PC-9 (cell line): ENCODE measurements around the gene TBC1D16. TPM values are rescaled to one million over a fixed set of nuclear protein-coding genes. Genes with fewer than 3 reads are reported as not detected.

Experiments
- BruUV-seq: library from RNA; stranded (reverse); fragments of 400-500 nt; replicated peaks from 2 replicates; lab custom pipeline; 2021; lab: Mats Ljungman, UMichigan
- CTCF ChIA-PET: fragments of 300-600 bp; sonication (Branson Sonifier 250); formaldehyde crosslinking; loops from one replicate; lab custom pipeline; 2022; ENCODE audit warnings: antibody characterized with exemption; lab: Charles Lee
- POLR2A ChIA-PET: fragments of 300-600 bp; sonication (Branson Sonifier 250); formaldehyde crosslinking; loops from one replicate; lab custom pipeline; 2022; ENCODE audit warnings: antibody characterized with exemption; ENCODE audit not compliant: unreplicated experiment; lab: Charles Lee
- DNase-seq, 2 experiments: peaks; one replicate each; pipeline versions ENCODE4 v3.0.0 to v3.0.0-alpha.2; 2015 to 2022; ENCODE audit warnings: mixed read lengths in 1 of 2
- H2AFZ ChIP-seq: fragments of 200-600 bp; sonication (generic); 2 replicates; pipeline ENCODE4 v1.8.1; 2017; ENCODE audit warnings: antibody characterized with exemption
- H3F3A ChIP-seq: fragments of 200-600 bp; sonication (generic); 2 replicates; pipeline ENCODE4 v1.8.1; 2017; ENCODE audit warnings: antibody characterized with exemption, mild to moderate bottlenecking, low read depth; ENCODE audit not compliant: insufficient read depth
- H3K27ac ChIP-seq: fragments of 200-600 bp; sonication (generic); 2 replicates; pipeline ENCODE4 v1.6.1; 2016; ENCODE audit warnings: mixed run types
- H3K27me3 ChIP-seq: fragments of 200-600 bp; sonication (generic); 2 replicates; pipeline ENCODE4 v1.6.1; 2016; ENCODE audit warnings: low read depth, mixed run types; ENCODE audit not compliant: insufficient read depth
- H3K36me3 ChIP-seq: fragments of 200-600 bp; sonication (generic); 2 replicates; pipeline ENCODE4 v1.6.1; 2016; ENCODE audit warnings: low read depth, mixed run types
- H3K4me1 ChIP-seq: fragments of 200-600 bp; sonication (generic); replicated peaks from 2 replicates; pipeline ENCODE4 v1.6.1; 2016; ENCODE audit warnings: mixed run types; ENCODE audit not compliant: insufficient read depth
- H3K4me2 ChIP-seq: fragments of 200-600 bp; sonication (generic); 2 replicates; pipeline ENCODE4 v1.6.1; 2017; ENCODE audit warnings: mixed run types
- H3K4me3 ChIP-seq: fragments of 200-600 bp; sonication (generic); 2 replicates; pipeline ENCODE4 v1.6.1; 2016; ENCODE audit warnings: mixed run types
- H3K79me2 ChIP-seq: fragments of 200-600 bp; sonication (generic); 2 replicates; pipeline ENCODE4 v1.6.1; 2017; ENCODE audit warnings: low read depth, mixed run types
- H3K9me2 ChIP-seq: fragments of 200-600 bp; sonication (generic); 2 replicates; pipeline ENCODE4 v1.8.1; 2017; ENCODE audit warnings: mild to moderate bottlenecking; ENCODE audit not compliant: insufficient read depth
- H3K9me3 ChIP-seq: fragments of 200-600 bp; sonication (generic); 2 replicates; pipeline ENCODE4 v1.8.1; 2016; ENCODE audit warnings: low read depth; ENCODE audit not compliant: insufficient read depth
- H4K20me1 ChIP-seq: fragments of 200-600 bp; sonication (generic); 2 replicates; pipeline ENCODE4 v1.8.1; 2017; ENCODE audit not compliant: insufficient read depth
- EZH2 ChIP-seq: fragments of 200-600 bp; sonication (generic); IDR thresholded peaks from 2 replicates; pipeline ENCODE4 v1.8.0; 2017; ENCODE audit warnings: antibody characterized with exemption, low read depth
- intact Hi-C: fragments of 100-400 bp; cut with micrococcal nuclease; formaldehyde crosslinking; loops from one replicate; pipeline ENCODE4 v1.10.0; 2022; ENCODE audit not compliant: unreplicated experiment
- total RNA-seq: library from RNA; stranded (reverse); gene quantifications from 2 replicates; pipeline ENCODE4 v1.2.3, GENCODE V29; 2021
- TF ChIP-seq, protein P1 (sequence below): fragments of 200-600 bp; sonication (generic); conservative IDR thresholded peaks from 2 replicates; pipeline ENCODE4 v1.6.1; 2017; ENCODE audit warnings: mixed run types, antibody characterized with exemption, mild to moderate bottlenecking, moderate library complexity

The TBC1D16 gene
- total RNA-seq, 1 experiment from 2014 or later, result 41.7 TPM

DNA sequence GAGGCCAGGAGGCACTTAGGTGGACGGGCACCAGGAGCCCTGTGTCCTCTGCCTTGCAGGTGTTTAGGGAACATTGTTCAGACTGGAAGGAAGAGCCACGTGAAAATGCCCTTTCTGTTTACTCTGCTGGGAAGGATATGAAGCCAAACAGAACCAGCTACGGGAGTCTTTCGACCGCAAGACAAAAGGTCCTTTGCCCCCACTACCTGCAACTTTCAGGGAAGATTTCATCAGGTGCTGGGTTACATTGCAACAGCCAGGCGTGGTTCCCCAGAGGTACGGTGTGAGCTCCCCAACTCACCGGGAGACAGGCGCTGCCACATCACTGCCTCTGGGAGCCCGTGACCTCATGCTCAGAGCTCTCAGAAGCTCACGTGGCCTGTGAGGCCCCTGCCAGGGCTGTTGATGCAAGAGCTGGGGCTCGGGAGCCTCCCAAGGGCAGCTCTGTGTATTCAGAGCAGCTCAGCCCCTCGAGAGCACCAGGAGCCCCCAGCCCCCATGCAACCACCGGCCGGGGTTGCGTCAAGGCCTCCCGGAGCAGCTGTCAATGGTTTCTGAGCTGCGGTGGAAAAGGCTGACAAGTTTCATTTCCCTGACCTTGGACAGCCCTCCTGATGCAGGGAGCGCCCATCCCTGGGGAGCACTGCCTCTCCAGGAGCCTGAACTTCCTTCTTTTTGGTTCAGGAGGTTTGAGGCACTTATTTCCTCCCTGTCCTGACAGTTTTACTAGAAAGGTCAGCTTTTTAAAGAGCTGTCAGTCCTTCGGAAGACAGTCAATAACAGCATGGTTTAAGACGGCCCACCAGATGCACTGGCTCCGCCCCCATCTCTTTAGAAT lies 42.1 kb downstream of the TBC1D16 start:
- H3K27ac ChIP-seq, result peak overlapping the region; percentile 100
- H3K4me3 ChIP-seq, result peak overlapping the region; percentile 33; the same call in 1 of the 2 replicates
- ChIA-PET POLR2A (interaction anchor here (0.5 to 0.9 kb wide), 3 partner anchors 10 to 798 kb away, joined by 3 to 6 read pairs (median 4); no protein-coding TSS in a partner anchor), CTCF (interaction anchor here (0.5 to 1.1 kb wide), 5 partner anchors 10 to 248 kb away, joined by 3 to 8 read pairs (median 3); no protein-coding TSS in a partner anchor)
- no peak overlapping the region for H2AFZ ChIP-seq
- H3K9me2 ChIP-seq, result no peaks in the 10 kb centered on the region
- H3K79me2 ChIP-seq, result no peaks in the 10 kb centered on the region
- no peaks in the 10 kb centered on the region for H3K27me3 ChIP-seq
- peak; percentile 87 to 94 for DNase-seq
- intact Hi-C loops, result loop anchor here (2.0 to 5.0 kb wide), 3 partner anchors 76 to 255 kb away; no protein-coding TSS in a partner anchor
- no peak for TF ChIP-seq EZH2
- TF ChIP-seq, protein P1, sequence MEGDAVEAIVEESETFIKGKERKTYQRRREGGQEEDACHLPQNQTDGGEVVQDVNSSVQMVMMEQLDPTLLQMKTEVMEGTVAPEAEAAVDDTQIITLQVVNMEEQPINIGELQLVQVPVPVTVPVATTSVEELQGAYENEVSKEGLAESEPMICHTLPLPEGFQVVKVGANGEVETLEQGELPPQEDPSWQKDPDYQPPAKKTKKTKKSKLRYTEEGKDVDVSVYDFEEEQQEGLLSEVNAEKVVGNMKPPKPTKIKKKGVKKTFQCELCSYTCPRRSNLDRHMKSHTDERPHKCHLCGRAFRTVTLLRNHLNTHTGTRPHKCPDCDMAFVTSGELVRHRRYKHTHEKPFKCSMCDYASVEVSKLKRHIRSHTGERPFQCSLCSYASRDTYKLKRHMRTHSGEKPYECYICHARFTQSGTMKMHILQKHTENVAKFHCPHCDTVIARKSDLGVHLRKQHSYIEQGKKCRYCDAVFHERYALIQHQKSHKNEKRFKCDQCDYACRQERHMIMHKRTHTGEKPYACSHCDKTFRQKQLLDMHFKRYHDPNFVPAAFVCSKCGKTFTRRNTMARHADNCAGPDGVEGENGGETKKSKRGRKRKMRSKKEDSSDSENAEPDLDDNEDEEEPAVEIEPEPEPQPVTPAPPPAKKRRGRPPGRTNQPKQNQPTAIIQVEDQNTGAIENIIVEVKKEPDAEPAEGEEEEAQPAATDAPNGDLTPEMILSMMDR, result no peak
- H3K36me3 ChIP-seq, result no peaks in the 10 kb centered on the region
- BruUV-seq, result TSS peak; percentile 80
- no peaks in the 10 kb centered on the region for H4K20me1 ChIP-seq
- peak overlapping the region; percentile 61 for H3K4me2 ChIP-seq
- peaks cover 36% of the 10 kb centered on the region for H3K4me1 ChIP-seq
- no peaks in the 10 kb centered on the region for H3K9me3 ChIP-seq
- peaks cover 40% of the 10 kb centered on the region for H3F3A ChIP-seq

DNA sequence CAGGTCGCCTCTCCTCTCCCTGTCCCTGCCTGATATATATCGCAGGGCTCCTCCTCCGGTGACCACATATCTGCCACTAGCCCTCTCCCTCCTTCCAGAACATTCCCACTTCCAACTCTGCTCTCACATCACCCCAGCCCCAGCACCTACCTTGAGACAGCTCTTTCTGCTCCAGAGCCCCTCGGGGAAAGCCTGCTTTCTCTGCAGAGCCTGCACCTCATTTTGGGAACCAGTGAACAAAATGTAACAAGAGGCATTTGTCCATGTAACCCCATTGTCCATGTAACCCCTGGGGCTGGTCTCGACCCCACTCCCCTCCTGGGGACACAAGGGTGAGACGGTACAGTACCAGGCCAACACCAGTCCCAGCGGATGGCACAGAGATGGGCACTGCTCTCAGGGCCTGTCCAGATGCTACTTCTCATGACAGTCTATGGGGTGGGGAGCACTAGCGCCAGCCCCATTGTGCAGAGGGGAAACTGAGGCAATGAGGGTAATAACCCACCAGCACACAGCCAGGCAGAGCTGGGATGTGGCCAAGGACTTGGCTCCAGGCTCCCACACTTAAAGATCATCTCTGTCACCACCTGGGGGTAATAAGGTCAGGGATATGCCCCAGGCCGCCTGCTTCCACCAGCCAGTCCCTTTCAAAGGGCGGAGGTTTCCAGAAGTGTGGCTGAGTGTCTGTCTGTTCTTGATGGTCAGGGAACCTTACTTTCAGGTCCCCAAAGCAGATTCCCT lies 42.9 kb downstream of the TBC1D16 start:
- H3K27me3 ChIP-seq, result no peaks in the 10 kb centered on the region
- peak overlapping the region; percentile 61 for H3K4me2 ChIP-seq
- H4K20me1 ChIP-seq, result no peaks in the 10 kb centered on the region
- BruUV-seq, result TSS peak; percentile 91
- CTCF ChIA-PET, result interaction anchor here (0.5 to 1.1 kb wide), 3 partner anchors 10 to 184 kb away, joined by 3 to 4 read pairs (median 3); no protein-coding TSS in a partner anchor
- H3K79me2 ChIP-seq, result no peaks in the 10 kb centered on the region
- no peak for DNase-seq
- H3K36me3 ChIP-seq, result no peaks in the 10 kb centered on the region
- POLR2A ChIA-PET, result interaction anchor here (0.5 kb wide), 1 partner anchor 10 kb away, joined by 4 read pairs; no protein-coding TSS in a partner anchor
- H3K9me2 ChIP-seq, result no peaks in the 10 kb centered on the region
- H3K27ac ChIP-seq, result peak overlapping the region; percentile 100
- H2AFZ ChIP-seq, result no peak overlapping the region
- H3K9me3 ChIP-seq, result no peaks in the 10 kb centered on the region
- H3K4me3 ChIP-seq, result no peak overlapping the region; the same call in 1 of the 2 replicates
- H3F3A ChIP-seq, result peaks cover 38% of the 10 kb centered on the region
- intact Hi-C loops, result loop anchor here (2.0 to 5.0 kb wide), 3 partner anchors 76 to 254 kb away; no protein-coding TSS in a partner anchor
- peaks cover 40% of the 10 kb centered on the region for H3K4me1 ChIP-seq
- TF ChIP-seq, protein P1, result no peak
